Measurements from ENCODE around the gene PTGIR. TPM values are rescaled to one million over a fixed set of nuclear protein-coding genes. Genes with fewer than 3 reads are reported as not detected.

Gene PTGIR
- total RNA-seq, 2 donors from 2014 or later = 0.82 TPM

DNA sequence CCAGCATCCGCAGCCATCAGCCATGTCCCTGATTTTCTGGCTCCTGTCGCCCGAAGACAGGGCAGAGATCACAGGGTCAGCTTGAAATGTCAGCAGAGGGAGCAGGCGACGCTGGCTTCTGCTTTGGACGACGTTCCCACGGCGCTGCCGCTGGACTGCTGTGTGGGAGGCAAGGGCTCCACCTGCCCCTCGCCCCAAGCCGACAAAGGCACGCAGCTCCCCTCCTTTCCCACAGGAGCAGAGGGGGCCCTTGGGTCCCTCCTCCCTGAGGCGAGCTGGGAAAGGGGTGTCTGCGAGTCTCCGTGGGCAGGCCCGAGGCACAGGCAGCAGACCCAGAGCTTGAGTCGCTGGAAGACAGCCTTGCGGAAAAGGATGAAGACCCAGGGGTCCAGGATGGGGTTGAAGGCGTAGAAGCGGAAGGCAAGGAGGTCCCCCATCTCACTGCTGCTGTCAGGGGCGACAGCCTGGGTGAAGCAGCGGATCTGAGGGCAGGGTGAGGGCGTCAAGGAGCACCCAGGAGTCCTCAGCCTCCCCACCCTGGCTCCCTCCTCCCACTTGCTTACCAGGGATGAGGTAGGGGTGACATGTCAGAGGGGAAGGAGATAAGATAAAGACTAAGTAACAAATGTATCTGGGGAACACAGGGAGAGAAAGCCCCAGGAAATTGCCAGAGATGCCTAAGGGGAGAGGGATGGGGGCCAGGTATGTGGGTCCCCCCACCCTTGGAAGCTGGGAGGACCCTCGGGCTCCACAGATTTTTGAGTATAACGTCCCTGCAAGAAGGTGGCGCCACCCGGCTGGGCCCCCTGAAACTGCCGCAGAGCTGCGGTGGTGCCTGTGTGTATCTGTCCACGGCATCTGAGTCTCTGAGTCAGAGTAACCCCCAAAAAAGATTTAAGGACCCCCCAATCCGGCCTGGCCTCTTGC lies 3.4 kb downstream of the PTGIR start:
- intact Hi-C loops (cut with DNase I) = no loop called here
- H3K27ac ChIP-seq = peak overlapping the region; percentile 32

DNA sequence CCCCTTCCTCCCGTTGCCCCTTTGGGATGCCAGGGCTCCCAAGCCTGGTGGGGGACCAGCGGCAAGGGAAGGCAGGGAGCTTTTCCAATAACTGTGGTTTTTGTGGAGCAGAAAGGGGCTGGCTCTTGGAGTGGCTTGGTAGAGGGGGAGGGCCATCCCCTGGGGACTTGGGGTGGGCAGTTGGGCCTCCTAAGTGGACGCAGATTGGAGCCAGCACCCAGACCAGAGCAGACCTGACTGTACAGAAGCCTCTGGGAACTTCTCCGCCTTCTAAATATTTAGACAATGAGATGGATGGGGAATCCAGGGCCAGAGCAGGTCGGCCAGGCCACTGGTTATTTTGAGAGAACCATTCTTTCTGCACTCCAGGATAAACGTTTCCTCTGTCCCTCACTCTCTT lies 4.2 kb downstream of the PTGIR start:
- intact Hi-C loops (cut with DNase I) = no loop called here
- Histone ChIP-seq H3K4me1 (peaks cover 5% of the 10 kb centered on the region), H3K9ac (ENCODE audit: low read depth in 2 of 2, low read length in 2 of 2) (peak overlapping the region; percentile 40 to 66)

More for the DNA sequence above, 3.4 kb downstream of the PTGIR start:
- no peak for DNase-seq
- H3K9ac ChIP-seq (ENCODE audit: low read depth in 2 of 2, low read length in 2 of 2) = peak overlapping the region; percentile 40 to 66
- no peaks in the 10 kb centered on the region for H3K9me3 ChIP-seq
- no peak overlapping the region for H3K4me3 ChIP-seq
- TF ChIP-seq, protein P1, sequence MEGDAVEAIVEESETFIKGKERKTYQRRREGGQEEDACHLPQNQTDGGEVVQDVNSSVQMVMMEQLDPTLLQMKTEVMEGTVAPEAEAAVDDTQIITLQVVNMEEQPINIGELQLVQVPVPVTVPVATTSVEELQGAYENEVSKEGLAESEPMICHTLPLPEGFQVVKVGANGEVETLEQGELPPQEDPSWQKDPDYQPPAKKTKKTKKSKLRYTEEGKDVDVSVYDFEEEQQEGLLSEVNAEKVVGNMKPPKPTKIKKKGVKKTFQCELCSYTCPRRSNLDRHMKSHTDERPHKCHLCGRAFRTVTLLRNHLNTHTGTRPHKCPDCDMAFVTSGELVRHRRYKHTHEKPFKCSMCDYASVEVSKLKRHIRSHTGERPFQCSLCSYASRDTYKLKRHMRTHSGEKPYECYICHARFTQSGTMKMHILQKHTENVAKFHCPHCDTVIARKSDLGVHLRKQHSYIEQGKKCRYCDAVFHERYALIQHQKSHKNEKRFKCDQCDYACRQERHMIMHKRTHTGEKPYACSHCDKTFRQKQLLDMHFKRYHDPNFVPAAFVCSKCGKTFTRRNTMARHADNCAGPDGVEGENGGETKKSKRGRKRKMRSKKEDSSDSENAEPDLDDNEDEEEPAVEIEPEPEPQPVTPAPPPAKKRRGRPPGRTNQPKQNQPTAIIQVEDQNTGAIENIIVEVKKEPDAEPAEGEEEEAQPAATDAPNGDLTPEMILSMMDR (IDR thresholded peaks at IDR 0.05) = no peak
- H3K4me1 ChIP-seq = peaks cover 5% of the 10 kb centered on the region
- no peaks in the 10 kb centered on the region for H3K36me3 ChIP-seq
- H3K27me3 ChIP-seq = no peaks in the 10 kb centered on the region

DNA sequence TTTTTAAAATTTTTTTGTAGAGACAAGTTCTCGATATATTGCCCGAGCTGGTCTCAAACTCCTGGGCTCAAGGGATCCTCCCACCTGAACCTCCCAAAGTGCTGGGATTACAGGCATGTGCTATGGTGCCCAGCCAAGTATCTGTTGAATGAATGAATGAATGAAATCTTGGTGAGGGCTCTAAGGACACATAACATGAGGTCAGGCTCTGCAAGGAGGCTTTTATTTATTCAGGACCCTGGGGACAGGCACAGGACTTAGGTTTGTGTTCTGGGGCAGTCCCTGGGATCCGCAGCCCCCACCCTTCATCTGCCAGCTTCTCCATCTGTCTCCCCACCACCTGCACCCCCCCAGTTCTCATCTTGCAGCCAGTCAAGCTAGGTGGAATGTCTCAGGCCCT lies 4.6 kb downstream of the PTGIR start:
- H3K9ac ChIP-seq (ENCODE audit: low read depth in 2 of 2, low read length in 2 of 2) = peak overlapping the region in 1 of 2 donors; percentile 24
- no peak for DNase-seq
- TF ChIP-seq, protein P1 (IDR thresholded peaks at IDR 0.05) = no peak
- no peaks in the 10 kb centered on the region for H3K36me3 ChIP-seq
- intact Hi-C loops (cut with DNase I) = no loop called here
- peaks cover 5% of the 10 kb centered on the region for H3K4me1 ChIP-seq
- no peaks in the 10 kb centered on the region for H3K27me3 ChIP-seq
- H3K4me3 ChIP-seq = no peak overlapping the region
- peak overlapping the region; percentile 32 for H3K27ac ChIP-seq
- no peaks in the 10 kb centered on the region for H3K9me3 ChIP-seq

More for the DNA sequence above, 4.2 kb downstream of the PTGIR start:
- no peak overlapping the region for H3K4me3 ChIP-seq
- no peaks in the 10 kb centered on the region for H3K27me3 ChIP-seq
- no peak for DNase-seq
- TF ChIP-seq, protein P1 (IDR thresholded peaks at IDR 0.05) = no peak
- no peaks in the 10 kb centered on the region for H3K9me3 ChIP-seq
- no peaks in the 10 kb centered on the region for H3K36me3 ChIP-seq
- H3K27ac ChIP-seq = peak overlapping the region; percentile 32

DNA sequence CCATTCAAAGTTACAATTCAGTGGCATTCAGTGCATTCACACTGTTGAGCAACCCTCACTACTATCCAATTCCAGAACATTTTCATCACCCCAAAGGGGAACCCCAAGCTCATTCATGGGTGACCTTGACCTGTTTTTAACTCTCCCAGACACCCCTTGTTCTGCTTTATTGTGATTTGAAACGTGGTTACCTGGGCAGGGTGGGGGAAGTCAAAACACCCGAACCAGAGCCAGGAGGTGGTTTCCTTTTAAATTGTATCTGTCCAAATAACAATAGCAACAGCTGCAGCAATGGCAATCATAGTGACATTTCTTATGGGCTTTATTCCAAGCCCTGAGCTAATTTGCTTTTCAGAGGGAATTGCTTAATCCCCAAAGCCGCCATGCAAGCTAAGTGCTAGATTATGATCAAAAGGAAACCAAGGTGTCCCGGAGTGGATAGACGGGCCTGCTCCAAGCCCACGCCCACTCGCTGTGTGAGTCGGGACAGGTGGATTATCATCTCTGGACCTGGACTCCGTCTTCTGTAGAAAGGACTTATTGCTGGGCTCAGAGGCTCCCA lies 6.1 kb downstream of the PTGIR start:
- intact Hi-C loops (cut with DNase I) = no loop called here
- H3K27me3 ChIP-seq = no peaks in the 10 kb centered on the region
- H3K9ac ChIP-seq (ENCODE audit: low read depth in 2 of 2, low read length in 2 of 2) = no peak overlapping the region
- TF ChIP-seq, protein P1 (IDR thresholded peaks at IDR 0.05) = no peak
- H3K27ac ChIP-seq = no peak overlapping the region
- H3K9me3 ChIP-seq = no peaks in the 10 kb centered on the region
- H3K4me3 ChIP-seq = no peak overlapping the region
- no peak for DNase-seq
- H3K4me1 ChIP-seq = peaks cover 5% of the 10 kb centered on the region
- no peaks in the 10 kb centered on the region for H3K36me3 ChIP-seq

DNA sequence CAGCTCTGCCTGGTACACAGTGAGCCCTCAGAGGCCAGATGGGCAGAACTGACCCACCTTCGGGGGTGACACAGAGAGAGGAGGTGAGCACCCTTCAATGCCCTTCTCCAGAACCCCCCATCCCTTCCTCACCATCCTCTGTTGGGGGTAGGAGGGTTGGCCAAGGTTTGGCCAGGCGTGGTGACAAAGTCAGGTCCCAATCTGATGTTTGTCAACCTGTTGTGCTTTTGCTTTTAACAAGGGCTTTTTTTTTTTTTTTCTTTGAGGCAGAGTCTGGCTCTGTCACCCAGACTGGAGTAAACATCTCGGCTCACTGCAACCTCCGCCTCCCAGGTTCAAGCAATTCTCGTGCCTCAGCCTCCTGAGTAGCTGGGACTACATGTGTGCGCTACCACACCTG lies 7.3 kb downstream of the PTGIR start:
- H3K9me3 ChIP-seq = no peaks in the 10 kb centered on the region
- intact Hi-C loops (cut with DNase I) = no loop called here
- H3K4me3 ChIP-seq = no peak overlapping the region
- no peaks in the 10 kb centered on the region for H3K36me3 ChIP-seq
- no peaks in the 10 kb centered on the region for H3K27me3 ChIP-seq
- TF ChIP-seq, protein P1 (IDR thresholded peaks at IDR 0.05) = no peak
- no peak overlapping the region for H3K27ac ChIP-seq
- H3K4me1 ChIP-seq = peaks cover 5% of the 10 kb centered on the region
- peak overlapping the region; percentile 26 to 30 for H3K9ac ChIP-seq (ENCODE audit: low read depth in 2 of 2, low read length in 2 of 2)
- no peak for DNase-seq
